WTC11 (cell line): ENCODE data around the gene LRRC74A. TPM values are rescaled to one million over a fixed set of nuclear protein-coding genes. Genes with fewer than 3 reads are reported as not detected.

ENCODE experiments used
- ATAC-seq: fragments of 200-7000 bp; cut with Tn5 transposase; 2 replicates; pipeline ENCODE4 v1.10.0; 2021; ENCODE audit warnings: mild to moderate bottlenecking, moderate library complexity
- CTCF ChIA-PET: fragments of 300-600 bp; sonication (Branson Sonifier 250); formaldehyde crosslinking; loops from one replicate; lab custom pipeline; 2021; ENCODE audit warnings: antibody characterized with exemption; lab: Charles Lee
- POLR2A ChIA-PET: fragments of 350-600 bp; sonication (Branson Sonifier 250); formaldehyde crosslinking; loops from one replicate; lab custom pipeline; 2021; ENCODE audit warnings: antibody characterized with exemption; lab: Charles Lee
- DNase-seq: peaks from one replicate; pipeline ENCODE4 v3.0.0; 2021; ENCODE audit warnings: low spot score
- H3K27ac Mint-ChIP-seq: 2 replicates; pipeline ENCODE4 v1.8.0; 2021; ENCODE audit warnings: mixed read lengths
- H3K27me3 Mint-ChIP-seq: 2 replicates; pipeline ENCODE4 v1.8.0; 2021; ENCODE audit warnings: low read depth, mild to moderate bottlenecking, moderate library complexity, mixed read lengths
- H3K36me3 Mint-ChIP-seq: 2 replicates; pipeline ENCODE4 v1.8.0; 2021; ENCODE audit warnings: mixed read lengths
- H3K4me1 Mint-ChIP-seq: 2 replicates; pipeline ENCODE4 v1.8.0; 2022; ENCODE audit warnings: mixed read lengths
- H3K4me3 Mint-ChIP-seq: 2 replicates; pipeline ENCODE4 v1.8.0; 2021; ENCODE audit warnings: mild to moderate bottlenecking, moderate library complexity, mixed read lengths
- H3K9me3 Mint-ChIP-seq: 2 replicates; pipeline ENCODE4 v1.8.0; 2021; ENCODE audit warnings: mixed read lengths
- AR ChIP-seq: fragments of 250-450 bp; sonication (Bioruptor Pico); IDR thresholded peaks from 2 replicates; pipeline ENCODE4 v1.9.0; 2021; ENCODE audit warnings: mild to moderate bottlenecking
- ATF1 ChIP-seq: sonication (generic); formaldehyde crosslinking; IDR thresholded peaks from 2 replicates; pipeline ENCODE4 v1.8.1; 2023; ENCODE audit warnings: mild to moderate bottlenecking, moderate library complexity, missing genetic modification reagents
- CREM ChIP-seq: sonication (generic); formaldehyde crosslinking; IDR thresholded peaks from 2 replicates; pipeline ENCODE4 v1.8.1; 2022; ENCODE audit warnings: mild to moderate bottlenecking, missing genetic modification reagents, moderate library complexity
- EMX1 ChIP-seq: fragments of 250-450 bp; sonication (Bioruptor Pico); IDR thresholded peaks from 2 replicates; pipeline ENCODE4 v1.8.0; 2021; ENCODE audit warnings: mild to moderate bottlenecking
- FOXK1 ChIP-seq: sonication (generic); formaldehyde crosslinking; IDR thresholded peaks from 2 replicates; pipeline ENCODE4 v1.8.0; 2022; ENCODE audit warnings: mild to moderate bottlenecking, moderate library complexity, missing genetic modification reagents
- FOXP4 ChIP-seq: sonication (generic); formaldehyde crosslinking; IDR thresholded peaks from 2 replicates; pipeline ENCODE4 v1.8.0; 2022; ENCODE audit warnings: mild to moderate bottlenecking, missing genetic modification reagents
- IRF2 ChIP-seq: sonication (generic); formaldehyde crosslinking; IDR thresholded peaks from 2 replicates; pipeline ENCODE4 v1.8.0; 2022; ENCODE audit warnings: low read depth, missing genetic modification reagents, borderline replicate concordance
- JAZF1 ChIP-seq: fragments of 250-450 bp; sonication (Bioruptor Pico); IDR thresholded peaks from 2 replicates; pipeline ENCODE4 v1.9.0; 2021; ENCODE audit warnings: moderate library complexity, mild to moderate bottlenecking, inconsistent platforms
- NFATC4 ChIP-seq: fragments of 250-450 bp; sonication (Bioruptor Pico); IDR thresholded peaks from 2 replicates; pipeline ENCODE4 v1.9.0; 2021; ENCODE audit warnings: mild to moderate bottlenecking
- RELA ChIP-seq: sonication (generic); formaldehyde crosslinking; IDR thresholded peaks from 2 replicates; pipeline ENCODE4 v1.8.1; 2022; ENCODE audit warnings: missing genetic modification reagents, mild to moderate bottlenecking, borderline replicate concordance
- SMAD3 ChIP-seq: sonication (generic); formaldehyde crosslinking; IDR thresholded peaks from 2 replicates; pipeline ENCODE4 v1.8.0; 2022; ENCODE audit warnings: missing genetic modification reagents, mild to moderate bottlenecking, borderline replicate concordance
- SP1 ChIP-seq: sonication (generic); formaldehyde crosslinking; conservative IDR thresholded peaks from 2 replicates; pipeline ENCODE4 v1.8.1; 2022; ENCODE audit warnings: missing genetic modification reagents
- TEAD1 ChIP-seq: sonication (generic); formaldehyde crosslinking; IDR thresholded peaks from 2 replicates; pipeline ENCODE4 v1.8.0; 2022; ENCODE audit warnings: mild to moderate bottlenecking, missing genetic modification reagents
- TEAD4 ChIP-seq: sonication (generic); formaldehyde crosslinking; IDR thresholded peaks from 2 replicates; pipeline ENCODE4 v1.8.0; 2022; ENCODE audit warnings: mild to moderate bottlenecking, missing genetic modification reagents
- USF1 ChIP-seq: sonication (generic); formaldehyde crosslinking; IDR thresholded peaks from 2 replicates; pipeline ENCODE4 v1.8.0; 2022; ENCODE audit warnings: mild to moderate bottlenecking, missing genetic modification reagents
- ZBTB43 ChIP-seq: sonication (generic); formaldehyde crosslinking; IDR thresholded peaks from 2 replicates; pipeline ENCODE4 v1.8.1; 2023; ENCODE audit warnings: mild to moderate bottlenecking, missing genetic modification reagents
- ZNF121 ChIP-seq: sonication (generic); formaldehyde crosslinking; IDR thresholded peaks from 2 replicates; pipeline ENCODE4 v1.8.0; 2023; ENCODE audit warnings: missing genetic modification reagents
- ZNF232 ChIP-seq: sonication (generic); formaldehyde crosslinking; IDR thresholded peaks from 2 replicates; pipeline ENCODE4 v1.8.0; 2022; ENCODE audit warnings: mild to moderate bottlenecking, missing genetic modification reagents
- ZNF416 ChIP-seq: fragments of 250-450 bp; sonication (Bioruptor Pico); IDR thresholded peaks from 2 replicates; pipeline ENCODE4 v1.9.0; 2021; ENCODE audit warnings: mild to moderate bottlenecking, inconsistent platforms
- total RNA-seq: library from RNA; stranded (reverse); gene quantifications from 3 replicates; pipeline ENCODE4 v1.2.3, GENCODE V29; 2021
- TF ChIP-seq, protein P1 (sequence below): sonication (generic); formaldehyde crosslinking; IDR thresholded peaks from 2 replicates; pipeline ENCODE4 v1.8.1; 2022; ENCODE audit warnings: low read depth, missing genetic modification reagents, borderline replicate concordance
- TF ChIP-seq, protein P2 (sequence below): sonication (generic); formaldehyde crosslinking; IDR thresholded peaks from 2 replicates; pipeline ENCODE4 v1.8.1; 2023; ENCODE audit warnings: mild to moderate bottlenecking, moderate library complexity, missing genetic modification reagents
- TF ChIP-seq, protein P3 (sequence below): fragments of 250-450 bp; sonication (Bioruptor Pico); conservative IDR thresholded peaks from 2 replicates; pipeline ENCODE4 v1.9.0; 2021; ENCODE audit warnings: mild to moderate bottlenecking

LRRC74A gene
- total RNA-seq, 1 experiment from 2014 or later, result not detected

DNA sequence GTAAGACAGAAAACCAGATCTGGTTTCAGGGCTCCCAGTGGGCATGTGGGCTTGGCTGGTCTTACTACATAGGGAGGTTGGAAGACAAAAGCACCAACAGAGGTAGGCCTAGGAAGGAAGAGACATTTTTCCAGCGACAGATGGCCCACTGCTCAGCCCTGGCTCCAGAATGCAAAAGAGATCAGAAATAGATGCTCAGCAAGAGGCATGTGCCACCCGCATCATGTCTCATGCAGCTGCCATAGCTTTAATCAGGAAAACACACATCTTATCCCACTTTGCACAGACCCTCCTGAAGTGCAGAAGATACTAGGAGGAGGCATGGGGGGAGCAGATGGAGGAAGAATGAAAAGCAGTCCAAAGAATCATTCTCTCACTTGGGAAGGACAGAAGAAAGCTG, 39.6 kb upstream of the LRRC74A start:
- Mint-ChIP-seq H3K27me3 (no peaks in the 10 kb centered on the region), H3K27ac (no peak overlapping the region), H3K36me3 (peaks cover 37% of the 10 kb centered on the region), H3K4me1 (peaks cover 3% of the 10 kb centered on the region; the same call in 1 of the 2 replicates), H3K4me3 (no peak overlapping the region), H3K9me3 (no peaks in the 10 kb centered on the region)
- DNase-seq (no peak), ATAC-seq (no peak)
- TF ChIP-seq FOXK1 (CRISPR knock-in tag) (no peak), JAZF1 (CRISPR knock-in tag) (no peak), SMAD3 (CRISPR knock-in tag) (no peak), ZNF121 (CRISPR knock-in tag) (no peak), AR (no peak)
- CTCF ChIA-PET, result interaction anchor here (0.8 kb wide), 1 partner anchor 74 kb away, joined by 5 read pairs; no protein-coding TSS in a partner anchor
- POLR2A ChIA-PET, result no interaction called here

GRCh38 chr14:76792422-76792821, 33.8 kb upstream of the LRRC74A start:
- Mint-ChIP-seq H3K36me3 (peaks cover 57% of the 10 kb centered on the region), H3K4me1 (no peaks in the 10 kb centered on the region), H3K4me3 (no peak overlapping the region), H3K9me3 (no peaks in the 10 kb centered on the region), H3K27me3 (no peaks in the 10 kb centered on the region), H3K27ac (no peak overlapping the region)
- TF ChIP-seq NFATC4 (no peak), ZBTB43 (CRISPR knock-in tag) (no peak), RELA (CRISPR knock-in tag) (no peak), IRF2 (CRISPR knock-in tag) (no peak), EMX1 (CRISPR knock-in tag) (no peak), FOXP4 (no peak), TEAD4 (no peak), ATF1 (CRISPR knock-in tag) (no peak), ZNF232 (no peak), TEAD1 (CRISPR knock-in tag) (no peak), CREM (CRISPR knock-in tag) (no peak), ZNF416 (no peak), USF1 (no peak), SP1 (CRISPR knock-in tag) (no peak)
- TF ChIP-seq, protein P1, sequence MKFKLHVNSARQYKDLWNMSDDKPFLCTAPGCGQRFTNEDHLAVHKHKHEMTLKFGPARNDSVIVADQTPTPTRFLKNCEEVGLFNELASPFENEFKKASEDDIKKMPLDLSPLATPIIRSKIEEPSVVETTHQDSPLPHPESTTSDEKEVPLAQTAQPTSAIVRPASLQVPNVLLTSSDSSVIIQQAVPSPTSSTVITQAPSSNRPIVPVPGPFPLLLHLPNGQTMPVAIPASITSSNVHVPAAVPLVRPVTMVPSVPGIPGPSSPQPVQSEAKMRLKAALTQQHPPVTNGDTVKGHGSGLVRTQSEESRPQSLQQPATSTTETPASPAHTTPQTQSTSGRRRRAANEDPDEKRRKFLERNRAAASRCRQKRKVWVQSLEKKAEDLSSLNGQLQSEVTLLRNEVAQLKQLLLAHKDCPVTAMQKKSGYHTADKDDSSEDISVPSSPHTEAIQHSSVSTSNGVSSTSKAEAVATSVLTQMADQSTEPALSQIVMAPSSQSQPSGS (CRISPR knock-in tag), result no peak
- TF ChIP-seq, protein P2, sequence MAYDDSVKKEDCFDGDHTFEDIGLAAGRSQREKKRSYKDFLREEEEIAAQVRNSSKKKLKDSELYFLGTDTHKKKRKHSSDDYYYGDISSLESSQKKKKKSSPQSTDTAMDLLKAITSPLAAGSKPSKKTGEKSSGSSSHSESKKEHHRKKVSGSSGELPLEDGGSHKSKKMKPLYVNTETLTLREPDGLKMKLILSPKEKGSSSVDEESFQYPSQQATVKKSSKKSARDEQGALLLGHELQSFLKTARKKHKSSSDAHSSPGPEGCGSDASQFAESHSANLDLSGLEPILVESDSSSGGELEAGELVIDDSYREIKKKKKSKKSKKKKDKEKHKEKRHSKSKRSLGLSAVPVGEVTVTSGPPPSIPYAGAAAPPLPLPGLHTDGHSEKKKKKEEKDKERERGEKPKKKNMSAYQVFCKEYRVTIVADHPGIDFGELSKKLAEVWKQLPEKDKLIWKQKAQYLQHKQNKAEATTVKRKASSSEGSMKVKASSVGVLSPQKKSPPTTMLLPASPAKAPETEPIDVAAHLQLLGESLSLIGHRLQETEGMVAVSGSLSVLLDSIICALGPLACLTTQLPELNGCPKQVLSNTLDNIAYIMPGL (CRISPR knock-in tag), result no peak
- TF ChIP-seq, protein P3, sequence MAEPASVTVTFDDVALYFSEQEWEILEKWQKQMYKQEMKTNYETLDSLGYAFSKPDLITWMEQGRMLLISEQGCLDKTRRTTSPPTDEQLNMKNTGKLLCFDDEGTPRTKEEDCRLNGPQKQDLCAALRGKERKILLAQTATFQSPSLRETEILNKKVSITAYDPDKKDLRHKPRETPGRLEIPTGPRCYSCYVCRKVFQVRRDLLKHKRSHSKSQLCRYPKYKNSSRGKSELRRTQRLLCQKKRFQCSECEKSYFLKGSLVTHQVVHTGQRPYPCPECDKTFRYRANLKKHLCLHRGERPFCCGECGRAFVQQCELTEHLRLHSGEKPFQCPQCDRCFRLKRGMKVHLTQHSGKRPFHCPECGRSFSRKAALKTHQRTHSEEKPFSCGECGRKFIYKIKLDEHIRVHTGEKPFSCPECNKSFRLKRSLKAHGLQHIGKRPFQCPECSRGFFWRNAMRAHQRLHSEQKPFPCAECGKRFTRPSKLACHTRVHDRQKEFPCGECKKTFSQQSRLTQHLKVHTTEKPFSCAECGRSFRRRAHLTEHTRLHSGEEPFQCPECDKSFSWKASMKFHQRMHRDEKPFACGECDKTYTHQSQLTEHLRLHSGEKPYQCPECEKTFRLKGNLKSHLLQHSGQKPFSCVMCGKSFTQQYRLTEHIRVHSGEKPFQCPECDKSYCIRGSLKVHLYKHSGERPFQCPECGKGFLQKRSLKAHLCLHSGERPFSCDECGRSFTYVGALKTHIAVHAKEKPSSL (CRISPR knock-in tag), result no peak
- ChIA-PET CTCF (no interaction called here), POLR2A (no interaction called here)
- ATAC-seq (no peak), DNase-seq (no peak)
